DMS 273 (cell line): ENCODE results near the gene ZNF48.

Experiments
- DNase-seq: peaks from one replicate; lab custom pipeline; 2025; ENCODE audit not compliant: unreplicated experiment; lab: John Stamatoyannopoulos, UW

Gene ZNF48

GRCh38 chr16:30437511-30438046, 42.4 kb downstream of the ZNF48 start:
- no peak for DNase-seq

GRCh38 chr16:30438835-30439234, 43.6 kb downstream of the ZNF48 start:
- no peak for DNase-seq

DNA sequence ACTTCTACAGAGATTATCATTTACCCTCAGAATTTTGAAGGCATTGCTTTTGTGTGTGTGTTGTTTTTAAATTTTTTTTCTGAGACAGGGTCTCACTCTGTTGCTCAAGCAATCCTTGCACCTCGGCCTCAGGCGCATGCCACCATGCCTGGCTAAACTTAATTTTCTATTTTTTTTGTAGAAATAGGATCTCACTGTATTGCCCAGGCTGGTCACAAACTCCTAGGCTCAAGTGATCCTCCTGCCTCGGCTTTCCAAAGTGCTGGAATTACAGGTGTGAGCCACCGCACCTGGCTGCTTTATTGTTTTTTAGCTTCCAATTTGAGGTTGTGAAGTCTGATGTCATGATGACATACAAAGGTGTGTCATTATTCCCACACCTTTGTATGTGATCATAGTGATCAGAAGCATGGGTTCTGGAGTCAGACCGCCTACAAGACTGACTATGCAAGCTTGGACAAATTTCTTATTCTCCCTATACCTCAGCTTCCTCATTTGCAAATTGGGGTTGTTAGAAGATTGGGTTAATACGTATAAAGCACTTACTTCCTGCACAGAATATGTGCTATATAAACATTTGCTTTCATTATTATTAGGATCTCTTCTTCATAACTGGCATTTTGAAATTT, 44.6 kb downstream of the ZNF48 start:
- no peak for DNase-seq

- DNase-seq, result no peak
Measured at GRCh38 chr16:30443631-30444030, 48.4 kb downstream of the ZNF48 start.

DNA sequence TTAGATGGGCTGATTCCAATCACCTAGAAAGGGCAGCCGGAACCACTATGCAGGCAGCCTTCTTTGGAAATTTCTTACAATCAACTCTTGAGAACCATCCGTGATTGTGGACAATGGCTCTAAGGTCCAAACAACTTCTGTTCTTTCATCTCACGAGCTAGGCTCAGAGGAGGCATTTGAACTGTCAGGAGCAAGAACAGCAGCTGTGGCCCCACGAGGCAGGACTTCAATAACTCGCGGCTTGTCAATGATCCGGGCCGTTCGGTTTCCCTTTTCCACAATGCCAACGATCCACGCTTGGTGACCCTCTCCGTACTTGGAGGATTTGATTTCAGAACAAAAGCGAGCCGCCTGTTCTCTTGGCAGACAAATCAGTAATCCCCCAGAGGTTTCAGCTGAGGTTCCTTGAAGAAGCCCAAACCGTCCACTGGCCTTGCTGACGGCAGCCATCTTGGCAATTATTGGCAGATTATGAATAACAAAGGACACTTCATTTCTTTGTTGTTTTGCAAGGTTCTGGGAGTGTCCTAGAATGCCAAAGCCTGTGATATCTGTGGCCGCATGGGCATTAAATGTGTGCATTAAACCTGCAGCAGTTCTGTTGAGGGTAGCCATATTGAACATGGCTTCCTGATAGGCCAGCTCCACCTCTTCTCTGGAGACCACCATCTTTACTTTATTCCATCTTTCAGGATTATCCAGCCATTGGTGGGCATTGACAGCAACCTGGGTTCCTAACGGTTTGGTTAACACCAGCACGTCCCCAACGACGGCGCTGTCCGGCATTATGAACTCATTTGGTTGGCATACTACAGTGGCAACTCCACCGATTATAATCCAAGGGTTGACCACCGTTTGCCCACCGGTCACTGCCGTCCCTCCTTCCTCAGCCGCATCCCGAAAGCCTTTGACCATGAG, 49.3 kb downstream of the ZNF48 start:
- no peak for DNase-seq

DNA sequence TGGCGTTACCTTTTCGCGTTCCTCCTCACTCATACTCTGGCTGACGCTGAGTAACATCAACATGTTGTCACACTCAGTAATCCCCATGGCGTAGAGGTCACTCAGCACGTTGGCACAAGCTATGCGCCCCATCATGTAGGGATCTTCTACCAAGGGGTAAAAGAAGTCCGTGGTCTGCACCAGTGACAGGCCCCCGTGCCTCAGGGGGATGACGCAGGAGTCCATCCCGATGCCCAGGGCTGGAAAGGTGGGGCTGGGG, 49.9 kb downstream of the ZNF48 start:
- DNase-seq, result no peak

GRCh38 chr16:30445408-30446202, 50.4 kb downstream of the ZNF48 start, which contains the start of gene SEPHS2:
Gene SEPHS2 (minus strand): TSS chr16:30445874. CDS start chr16:30445727, 147 bp downstream.
- DNase-seq, result peak; percentile 99

DNA sequence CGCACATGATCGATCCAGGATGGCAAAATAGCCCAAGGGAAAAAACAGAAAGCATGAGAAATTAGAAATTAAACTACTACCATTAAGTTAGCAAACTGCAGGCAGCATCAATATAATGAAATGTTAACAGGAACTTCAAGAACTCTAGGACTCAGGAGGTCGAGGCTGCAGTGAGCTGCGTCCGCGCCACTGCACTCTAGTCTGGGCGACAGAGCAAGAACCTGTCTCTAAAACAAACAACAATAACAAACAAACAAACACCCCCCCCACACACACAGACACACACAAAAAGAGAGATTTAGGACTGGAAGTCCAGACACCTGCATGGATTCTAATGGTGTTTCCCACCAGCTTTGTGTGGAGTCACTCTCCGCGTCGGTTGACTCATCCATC, 51.0 kb downstream of the ZNF48 start:
- no peak for DNase-seq

GRCh38 chr16:30447512-30448226, 52.4 kb downstream of the ZNF48 start:
- no peak for DNase-seq

GRCh38 chr16:30449116-30449435, 53.9 kb downstream of the ZNF48 start:
- no peak for DNase-seq
